HEK293 (cell line): ENCODE data around the gene ACP7.
A peak's percentile ranks its signal among the peaks of the same experiment; 100 is the strongest.

Source experiments
- CTCF ChIA-PET: fragments of 350-600 bp; formaldehyde crosslinking; extraction: SDS; loops from one replicate; lab custom pipeline; 2021; ENCODE audit warnings: antibody characterized with exemption; lab: Yijun Ruan, JAX
- POLR2A ChIA-PET: fragments of 300-600 bp; formaldehyde crosslinking; extraction: SDS; loops from one replicate; lab custom pipeline; 2020; ENCODE audit warnings: antibody characterized with exemption, inconsistent platforms; lab: Yijun Ruan, JAX
- H3K27ac ChIP-seq: fragments of 200-500 bp; sonication (Bioruptor generic); 2 replicates; pipeline ENCODE4 v1.5.1; 2014; ENCODE audit warnings: low read depth, low read length, control low read depth, inconsistent platforms; ENCODE audit errors: extremely low read depth
- H3K36me3 ChIP-seq, 2 experiments: fragments of 200-500 bp in 1 of 2; sonication (Bioruptor generic) in 1 of 2; 1 replicate in 1 of 2; 2 replicates in 1 of 2; pipeline ENCODE4 v1.5.1; 2014 to 2017; ENCODE audit warnings: inconsistent platforms in 2 of 2, low read length in 2 of 2; ENCODE audit not compliant: control insufficient read depth in 2 of 2, insufficient read depth in 1 of 2
- H3K4me1 ChIP-seq: fragments of 200-500 bp; sonication (Bioruptor generic); 2 replicates; pipeline ENCODE4 v1.5.1; 2014; ENCODE audit warnings: mild to moderate bottlenecking, low read length, inconsistent platforms; ENCODE audit not compliant: control insufficient read depth, insufficient read depth
- H3K4me3 ChIP-seq: 2 replicates; pipeline ENCODE4 v1.5.1; 2011; ENCODE audit warnings: low read depth, mild to moderate bottlenecking, control low read depth, low read length, moderate library complexity
- H3K9me3 ChIP-seq: fragments of 200-500 bp; sonication (Bioruptor generic); 2 replicates; pipeline ENCODE4 v1.5.1; 2014; ENCODE audit warnings: low read depth, low read length, inconsistent platforms; ENCODE audit not compliant: control insufficient read depth, insufficient read depth
- EGR2 ChIP-seq: fragments of 450-650 bp; formaldehyde crosslinking; IDR thresholded peaks from 2 replicates; pipeline ENCODE4 v1.5.1; 2016; ENCODE audit warnings: low read depth, missing biosample characterization, missing genetic modification characterization
- HIC1 ChIP-seq: fragments of 450-650 bp; formaldehyde crosslinking; IDR thresholded peaks from 2 replicates; pipeline ENCODE4 v1.5.1; 2016; ENCODE audit warnings: missing biosample characterization, missing genetic modification characterization
- KLF10 ChIP-seq: fragments of 450-650 bp; IDR thresholded peaks from 2 replicates; pipeline ENCODE4 v1.5.1; 2018; ENCODE audit warnings: missing biosample characterization, mild to moderate bottlenecking, missing genetic modification characterization
- PRDM4 ChIP-seq: fragments of 450-650 bp; formaldehyde crosslinking; IDR thresholded peaks from 2 replicates; pipeline ENCODE4 v1.5.1; 2017; ENCODE audit warnings: missing biosample characterization, missing genetic modification characterization
- SCRT1 ChIP-seq: fragments of 450-650 bp; formaldehyde crosslinking; IDR thresholded peaks from 2 replicates; pipeline ENCODE4 v1.5.1; 2016; ENCODE audit warnings: missing biosample characterization, missing genetic modification characterization, borderline replicate concordance
- SCRT2 ChIP-seq: fragments of 450-650 bp; formaldehyde crosslinking; IDR thresholded peaks from 2 replicates; pipeline ENCODE4 v1.5.1; 2016; ENCODE audit warnings: missing biosample characterization, missing genetic modification characterization
- TRIM28 ChIP-seq: IDR thresholded peaks from 2 replicates; pipeline ENCODE4 v1.6.1; 2011; ENCODE audit warnings: low read length, control low read depth, borderline replicate concordance
- TSHZ1 ChIP-seq: fragments of 450-650 bp; formaldehyde crosslinking; IDR thresholded peaks from 2 replicates; pipeline ENCODE4 v1.5.1; 2016; ENCODE audit warnings: missing biosample characterization, missing genetic modification characterization, borderline replicate concordance
- ZBTB20 ChIP-seq: fragments of 450-650 bp; formaldehyde crosslinking; IDR thresholded peaks from 2 replicates; pipeline ENCODE4 v1.5.1; 2016; ENCODE audit warnings: missing biosample characterization, missing genetic modification characterization
- ZFHX2 ChIP-seq: fragments of 450-650 bp; formaldehyde crosslinking; conservative IDR thresholded peaks from 2 replicates; pipeline ENCODE4 v1.5.1; 2016; ENCODE audit warnings: missing biosample characterization, missing genetic modification characterization
- ZNF335 ChIP-seq: fragments of 450-650 bp; formaldehyde crosslinking; conservative IDR thresholded peaks from 2 replicates; pipeline ENCODE4 v1.5.1; 2016; ENCODE audit warnings: missing biosample characterization, missing genetic modification characterization
- ZNF473 ChIP-seq: fragments of 450-650 bp; formaldehyde crosslinking; IDR thresholded peaks from 2 replicates; pipeline ENCODE4 v1.5.1; 2017; ENCODE audit warnings: missing biosample characterization, missing genetic modification characterization
- ZNF548 ChIP-seq: fragments of 450-650 bp; formaldehyde crosslinking; IDR thresholded peaks from 2 replicates; pipeline ENCODE4 v1.5.1; 2016; ENCODE audit warnings: missing biosample characterization, missing genetic modification characterization
- ZNF555 ChIP-seq: fragments of 450-650 bp; formaldehyde crosslinking; conservative IDR thresholded peaks from 2 replicates; pipeline ENCODE4 v1.5.1; 2017; ENCODE audit warnings: missing biosample characterization, mild to moderate bottlenecking, missing genetic modification characterization, inconsistent platforms
- ZNF596 ChIP-seq: fragments of 450-650 bp; IDR thresholded peaks from 2 replicates; pipeline ENCODE4 v1.5.0; 2018; ENCODE audit warnings: missing biosample characterization, mild to moderate bottlenecking, missing genetic modification characterization, moderate library complexity
- ZNF600 ChIP-seq: fragments of 450-650 bp; formaldehyde crosslinking; IDR thresholded peaks from 2 replicates; pipeline ENCODE4 v1.5.1; 2016; ENCODE audit warnings: missing biosample characterization, missing genetic modification characterization
- ZNF629 ChIP-seq: fragments of 450-650 bp; formaldehyde crosslinking; IDR thresholded peaks from 2 replicates; pipeline ENCODE4 v1.5.1; 2017; ENCODE audit warnings: missing biosample characterization, missing genetic modification characterization
- ZNF664 ChIP-seq: fragments of 450-650 bp; formaldehyde crosslinking; IDR thresholded peaks from 2 replicates; pipeline ENCODE4 v1.5.1; 2016; ENCODE audit warnings: missing biosample characterization, missing genetic modification characterization
- ZNF747 ChIP-seq: fragments of 450-650 bp; formaldehyde crosslinking; IDR thresholded peaks from 2 replicates; pipeline ENCODE4 v1.5.1; 2016; ENCODE audit warnings: missing biosample characterization, missing genetic modification characterization
- ZNF768 ChIP-seq: fragments of 450-650 bp; formaldehyde crosslinking; IDR thresholded peaks from 2 replicates; pipeline ENCODE4 v1.5.1; 2018; ENCODE audit warnings: missing biosample characterization, mild to moderate bottlenecking, missing genetic modification characterization
- ZSCAN23 ChIP-seq: fragments of 450-650 bp; formaldehyde crosslinking; IDR thresholded peaks from 2 replicates; pipeline ENCODE4 v1.5.1; 2016; ENCODE audit warnings: missing biosample characterization, missing genetic modification characterization
- ZXDB ChIP-seq: fragments of 450-650 bp; formaldehyde crosslinking; IDR thresholded peaks from 2 replicates; pipeline ENCODE4 v1.5.1; 2016; ENCODE audit warnings: missing biosample characterization, missing genetic modification characterization

Gene ACP7

GRCh38 chr19:39154629-39155100 is 70.5 kb downstream of the ACP7 start (continued):
- no peak for TF ChIP-seq ZNF629 (tag by site-specific recombination)

GRCh38 chr19:39155114-39155700 is 71.0 kb downstream of the ACP7 start:
- CTCF ChIA-PET, result interaction anchor here (0.6 to 2.1 kb wide), 8 partner anchors 15 to 377 kb away, joined by 3 to 6 read pairs (median 4); partner anchors contain the start of gene EID2B
- Histone ChIP-seq H3K4me3 (no peak overlapping the region), H3K9me3 (no peaks in the 10 kb centered on the region), H3K4me1 (peaks cover 20% of the 10 kb centered on the region), H3K27ac (0 out of 2 replicates have a peak overlapping the region, but pooled peaks have one; percentile 16), H3K36me3 (peaks cover 3 to 6% of the 10 kb centered on the region in 2 experiments; a peak in 2 of 3 replicates)
- POLR2A ChIA-PET, result interaction anchor here (1.2 kb wide), 1 partner anchor 33 kb away, joined by 4 read pairs; no protein-coding TSS in a partner anchor
- TF ChIP-seq ZNF600 (tag by site-specific recombination), result no peak
- no peak for TF ChIP-seq ZNF768 (tag by site-specific recombination)
- peak; percentile 71; the same call in 1 of the 2 replicates for TF ChIP-seq SCRT1
- TF ChIP-seq ZNF335 (tag by site-specific recombination), result peak; percentile 42; the same call in 1 of the 2 replicates
- TF ChIP-seq ZFHX2, result peak; percentile 88
- TF ChIP-seq HIC1, result peak; percentile 17; the same call in 1 of the 2 replicates
- no peak for TF ChIP-seq ZNF548 (tag by site-specific recombination)
- no peak for TF ChIP-seq ZSCAN23 (tag by site-specific recombination)
- TF ChIP-seq EGR2, result peak; percentile 93
- no peak for TF ChIP-seq ZBTB20 (tag by site-specific recombination)
- no peak for TF ChIP-seq TSHZ1 (tag by site-specific recombination)
- peak; percentile 83 for TF ChIP-seq SCRT2

GRCh38 chr19:39155741-39156140 is 71.6 kb downstream of the ACP7 start:
- H3K27ac ChIP-seq, result no peak overlapping the region
- peaks cover 3 to 6% of the 10 kb centered on the region in 2 experiments; a peak in 2 of 3 replicates for H3K36me3 ChIP-seq
- ChIA-PET POLR2A (interaction anchor here (1.0 to 1.2 kb wide), 2 partner anchors 27 to 34 kb away, joined by 3 to 4 read pairs; no protein-coding TSS in a partner anchor), CTCF (interaction anchor here (0.6 to 1.2 kb wide), 5 partner anchors 17 to 377 kb away, joined by 3 to 4 read pairs (median 4); partner anchors contain the start of gene EID2B)
- no peaks in the 10 kb centered on the region for H3K9me3 ChIP-seq
- no peak overlapping the region for H3K4me3 ChIP-seq
- peaks cover 23% of the 10 kb centered on the region for H3K4me1 ChIP-seq
- TF ChIP-seq ZNF664 (no peak), ZNF473 (tag by site-specific recombination) (no peak), ZNF596 (tag by site-specific recombination) (no peak), ZNF747 (tag by site-specific recombination) (no peak), ZXDB (tag by site-specific recombination) (no peak), ZNF555 (tag by site-specific recombination) (no peak), TSHZ1 (tag by site-specific recombination) (no peak), TRIM28 (no peak), KLF10 (tag by site-specific recombination) (no peak), PRDM4 (no peak)
